Ovary (tissue), 3 donors: ENCODE data around the gene AKR1A1.

Experiments used
- POLR2A ChIP-seq: fragments of 450-650 bp; IDR thresholded peaks from one replicate; pipeline ENCODE4 v1.6.1; 2017; ENCODE audit warnings: antibody characterized with exemption, mild to moderate bottlenecking, moderate library complexity
- TF ChIP-seq, protein P1 (sequence below), 3 donors: fragments of 450-650 bp in 2 of 3; fragments of 200-600 bp in 1 of 3; IDR thresholded peaks; one replicate each; pipeline versions ENCODE4 v1.5.1 to v1.8.0; 2016 to 2022; ENCODE audit warnings: antibody characterized with exemption in 3 of 3, mild to moderate bottlenecking in 1 of 3
- donor health status: DM: no; HTN: no; CAD: no.

DNA sequence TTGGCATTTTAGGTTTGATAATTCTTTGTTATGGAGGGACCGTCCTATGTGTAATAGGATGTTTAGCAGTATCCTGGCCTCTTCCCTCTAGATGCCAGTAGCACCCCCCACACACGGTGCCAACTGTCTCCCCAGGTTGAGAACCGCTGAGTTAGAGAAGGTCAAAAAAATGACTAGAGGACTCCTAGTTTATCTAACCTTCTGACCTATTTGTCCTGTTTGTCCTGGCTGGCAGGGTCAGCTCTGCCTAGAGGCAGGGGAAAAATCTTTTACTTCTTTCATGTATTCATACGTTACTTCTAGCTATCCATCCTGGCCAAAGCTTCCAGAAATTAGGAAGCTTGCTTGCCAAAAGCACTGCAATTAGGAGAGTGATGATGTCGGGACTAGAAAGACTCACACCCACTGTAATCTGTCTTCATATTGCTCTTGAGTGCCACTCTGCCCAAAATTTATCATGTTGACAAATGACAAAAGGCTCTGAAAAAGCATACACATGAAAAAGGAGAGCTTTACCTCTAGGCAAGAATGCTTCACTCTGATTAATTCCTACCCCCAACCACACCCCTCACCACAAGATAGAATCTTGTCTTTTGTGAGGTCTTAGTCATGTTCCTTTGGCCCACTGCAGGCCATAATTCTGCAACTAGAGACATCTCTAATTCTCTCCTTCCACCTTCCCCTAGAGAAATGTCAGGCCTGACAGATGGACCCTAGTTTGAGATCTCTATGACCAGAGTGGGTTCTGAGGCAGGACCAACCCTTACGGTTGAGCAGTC lies 14.4 kb upstream of the AKR1A1 start:
- TF ChIP-seq, protein P1, sequence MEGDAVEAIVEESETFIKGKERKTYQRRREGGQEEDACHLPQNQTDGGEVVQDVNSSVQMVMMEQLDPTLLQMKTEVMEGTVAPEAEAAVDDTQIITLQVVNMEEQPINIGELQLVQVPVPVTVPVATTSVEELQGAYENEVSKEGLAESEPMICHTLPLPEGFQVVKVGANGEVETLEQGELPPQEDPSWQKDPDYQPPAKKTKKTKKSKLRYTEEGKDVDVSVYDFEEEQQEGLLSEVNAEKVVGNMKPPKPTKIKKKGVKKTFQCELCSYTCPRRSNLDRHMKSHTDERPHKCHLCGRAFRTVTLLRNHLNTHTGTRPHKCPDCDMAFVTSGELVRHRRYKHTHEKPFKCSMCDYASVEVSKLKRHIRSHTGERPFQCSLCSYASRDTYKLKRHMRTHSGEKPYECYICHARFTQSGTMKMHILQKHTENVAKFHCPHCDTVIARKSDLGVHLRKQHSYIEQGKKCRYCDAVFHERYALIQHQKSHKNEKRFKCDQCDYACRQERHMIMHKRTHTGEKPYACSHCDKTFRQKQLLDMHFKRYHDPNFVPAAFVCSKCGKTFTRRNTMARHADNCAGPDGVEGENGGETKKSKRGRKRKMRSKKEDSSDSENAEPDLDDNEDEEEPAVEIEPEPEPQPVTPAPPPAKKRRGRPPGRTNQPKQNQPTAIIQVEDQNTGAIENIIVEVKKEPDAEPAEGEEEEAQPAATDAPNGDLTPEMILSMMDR (IDR thresholded peaks at IDR 0.05): no peak
- no peak for TF ChIP-seq POLR2A
